H7 (cell line): ENCODE results near the gene GLIPR2. TPM values are rescaled to one million over a fixed set of nuclear protein-coding genes. Genes with fewer than 3 reads are reported as not detected.
"Not testable (repeated sequence)": the region's sequence is repeated elsewhere in the genome, so short reads cannot be mapped to it uniquely, and the experiment has no call there.

Experiments used
- DNase-seq: peaks from one replicate; pipeline ENCODE4 v3.0.0; 2012
- H3K27me3 ChIP-seq: 2 replicates; pipeline ENCODE4 v1.6.0; 2011; ENCODE audit warnings: mild to moderate bottlenecking, low read length; ENCODE audit not compliant: control insufficient read depth, insufficient read depth
- H3K36me3 ChIP-seq: replicated peaks from 2 replicates; pipeline ENCODE4 v1.5.1; 2011; ENCODE audit warnings: low read length; ENCODE audit not compliant: control insufficient read depth, insufficient read depth
- H3K4me3 ChIP-seq: 2 replicates; pipeline ENCODE4 v1.5.1; 2011; ENCODE audit warnings: low read depth, mild to moderate bottlenecking, control low read depth, low read length, moderate library complexity; ENCODE audit not compliant: insufficient read depth
- total RNA-seq: library from RNA; depleted of rRNA; stranded (reverse); fragments of >200 nt; shearing (Covaris generic); gene quantifications from 2 replicates; pipeline ENCODE4 v1.2.3, GENCODE V29; 2014

The GLIPR2 gene
- total RNA-seq, 1 experiment from 2014 or later = 9.1 TPM

- not testable (repeated sequence) for H3K36me3 ChIP-seq, DNase-seq, H3K4me3 ChIP-seq, H3K27me3 ChIP-seq
Measured at GRCh38 chr9:36159509-36159908, 23.0 kb downstream of the GLIPR2 start.

GRCh38 chr9:36160126-36160525 is 23.6 kb downstream of the GLIPR2 start:
- not testable (repeated sequence) for H3K27me3 ChIP-seq, H3K4me3 ChIP-seq, H3K36me3 ChIP-seq, DNase-seq

GRCh38 chr9:36161187-36161586 is 24.7 kb downstream of the GLIPR2 start:
- DNase-seq = no peak
- no peaks in the 10 kb centered on the region for H3K36me3 ChIP-seq
- no peak overlapping the region for H3K4me3 ChIP-seq
- H3K27me3 ChIP-seq = no peaks in the 10 kb centered on the region

- H3K36me3 ChIP-seq = no peaks in the 10 kb centered on the region
- H3K27me3 ChIP-seq = no peaks in the 10 kb centered on the region
- no peak overlapping the region for H3K4me3 ChIP-seq
- peak; percentile 15 for DNase-seq
Measured at GRCh38 chr9:36162211-36162738, 25.7 kb downstream of the GLIPR2 start.

GRCh38 chr9:36163049-36163785 is 26.7 kb downstream of the GLIPR2 start:
- Histone ChIP-seq H3K4me3 (no peak overlapping the region), H3K27me3 (no peaks in the 10 kb centered on the region), H3K36me3 (no peaks in the 10 kb centered on the region)
- peak; percentile 93 for DNase-seq

GRCh38 chr9:36163786-36164170 is 27.2 kb downstream of the GLIPR2 start:
- peak; percentile 37 for DNase-seq
- Histone ChIP-seq H3K36me3 (no peaks in the 10 kb centered on the region), H3K27me3 (no peaks in the 10 kb centered on the region), H3K4me3 (no peak overlapping the region)

GRCh38 chr9:36164372-36164771 is 27.8 kb downstream of the GLIPR2 start:
- no peak for DNase-seq
- Histone ChIP-seq H3K27me3 (no peaks in the 10 kb centered on the region), H3K4me3 (no peak overlapping the region), H3K36me3 (no peaks in the 10 kb centered on the region)

- DNase-seq = peak; percentile 37
- H3K36me3 ChIP-seq = no peaks in the 10 kb centered on the region
- H3K4me3 ChIP-seq = no peak overlapping the region
- no peaks in the 10 kb centered on the region for H3K27me3 ChIP-seq
Measured at GRCh38 chr9:36164989-36165388, 28.5 kb downstream of the GLIPR2 start.

- no peaks in the 10 kb centered on the region for H3K27me3 ChIP-seq
- H3K36me3 ChIP-seq = no peaks in the 10 kb centered on the region
- H3K4me3 ChIP-seq = peak overlapping the region; percentile 47; the same call in 1 of the 2 replicates
- no peak for DNase-seq
Measured at GRCh38 chr9:36165826-36166167, 29.3 kb downstream of the GLIPR2 start.

GRCh38 chr9:36166168-36166927 is 29.8 kb downstream of the GLIPR2 start:
- no peaks in the 10 kb centered on the region for H3K36me3 ChIP-seq
- peak; percentile 98 for DNase-seq
- H3K27me3 ChIP-seq = no peaks in the 10 kb centered on the region
- peak overlapping the region; percentile 47 for H3K4me3 ChIP-seq

GRCh38 chr9:36169166-36169565 is 32.6 kb downstream of the GLIPR2 start, which contains the start of gene CCIN:
CCIN (plus strand) TSS chr9:36169388; CDS start chr9:36169503, 115 bp downstream.
- DNase-seq = no peak
- Histone ChIP-seq H3K36me3 (no peaks in the 10 kb centered on the region), H3K27me3 (no peaks in the 10 kb centered on the region), H3K4me3 (no peak within 1 kb of the TSS)

GRCh38 chr9:36169708-36170107 is 33.2 kb downstream of the GLIPR2 start:
- no peaks in the 10 kb centered on the region for H3K36me3 ChIP-seq
- H3K4me3 ChIP-seq = no peak overlapping the region
- DNase-seq = no peak
- H3K27me3 ChIP-seq = no peaks in the 10 kb centered on the region

GRCh38 chr9:36170531-36170930 is 34.0 kb downstream of the GLIPR2 start:
- H3K36me3 ChIP-seq = no peaks in the 10 kb centered on the region
- no peak for DNase-seq

GRCh38 chr9:36173861-36174260 is 37.3 kb downstream of the GLIPR2 start:
- Histone ChIP-seq H3K4me3 (no peak overlapping the region), H3K27me3 (no peaks in the 10 kb centered on the region), H3K36me3 (no peaks in the 10 kb centered on the region)
- no peak for DNase-seq

More at GRCh38 chr9:36170531-36170930, 34.0 kb downstream of the GLIPR2 start:
- Histone ChIP-seq H3K27me3 (no peaks in the 10 kb centered on the region), H3K4me3 (no peak overlapping the region)

GRCh38 chr9:36174271-36174670 is 37.7 kb downstream of the GLIPR2 start:
- no peaks in the 10 kb centered on the region for H3K36me3 ChIP-seq
- H3K4me3 ChIP-seq = no peak overlapping the region
- DNase-seq = no peak
- no peaks in the 10 kb centered on the region for H3K27me3 ChIP-seq
